Measurements from ENCODE around the gene BCORL1.

DNA sequence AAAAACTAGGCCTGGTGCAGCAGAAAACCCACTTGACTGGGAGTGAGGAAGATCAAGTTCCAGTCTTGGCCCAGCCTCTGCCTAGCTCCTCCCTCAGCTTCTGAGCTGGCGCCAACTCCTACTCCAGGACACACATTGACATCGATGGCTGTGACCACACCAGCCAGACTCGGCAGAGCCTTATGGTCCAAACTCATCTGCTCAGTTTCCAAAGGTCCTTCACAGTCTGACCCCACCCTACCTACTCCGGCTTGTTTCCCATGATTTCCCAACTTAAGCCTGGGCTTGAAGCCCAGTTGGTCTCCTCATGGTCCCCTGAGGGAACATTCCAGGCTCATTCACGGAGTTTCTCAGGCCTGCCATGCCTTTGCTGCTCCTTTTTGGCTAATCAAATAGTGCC, 117.7 kb downstream of the BCORL1 start:
- TF ChIP-seq EZH2 (IDR thresholded peaks at IDR 0.05; ENCODE audit: borderline replicate concordance) (no peak), EZH2phosphoT487 (IDR thresholded peaks at IDR 0.05; ENCODE audit: low read depth, severe bottlenecking, unreplicated experiment) (no peak)
- TF ChIP-seq, protein P1, sequence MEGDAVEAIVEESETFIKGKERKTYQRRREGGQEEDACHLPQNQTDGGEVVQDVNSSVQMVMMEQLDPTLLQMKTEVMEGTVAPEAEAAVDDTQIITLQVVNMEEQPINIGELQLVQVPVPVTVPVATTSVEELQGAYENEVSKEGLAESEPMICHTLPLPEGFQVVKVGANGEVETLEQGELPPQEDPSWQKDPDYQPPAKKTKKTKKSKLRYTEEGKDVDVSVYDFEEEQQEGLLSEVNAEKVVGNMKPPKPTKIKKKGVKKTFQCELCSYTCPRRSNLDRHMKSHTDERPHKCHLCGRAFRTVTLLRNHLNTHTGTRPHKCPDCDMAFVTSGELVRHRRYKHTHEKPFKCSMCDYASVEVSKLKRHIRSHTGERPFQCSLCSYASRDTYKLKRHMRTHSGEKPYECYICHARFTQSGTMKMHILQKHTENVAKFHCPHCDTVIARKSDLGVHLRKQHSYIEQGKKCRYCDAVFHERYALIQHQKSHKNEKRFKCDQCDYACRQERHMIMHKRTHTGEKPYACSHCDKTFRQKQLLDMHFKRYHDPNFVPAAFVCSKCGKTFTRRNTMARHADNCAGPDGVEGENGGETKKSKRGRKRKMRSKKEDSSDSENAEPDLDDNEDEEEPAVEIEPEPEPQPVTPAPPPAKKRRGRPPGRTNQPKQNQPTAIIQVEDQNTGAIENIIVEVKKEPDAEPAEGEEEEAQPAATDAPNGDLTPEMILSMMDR (IDR thresholded peaks at IDR 0.05; ENCODE audit: poor library complexity), result no peak

All from hepatocyte (in vitro differentiated cells).